Stimulated activated CD4-positive, alpha-beta T cell treated with anti-CD3 and anti-CD28 coated beads, Interleukin-1b, Interleukin-23, amount 100 ng/mL, for 24 hours (primary cell): Measurements from ENCODE around the gene OLIG3.

Experiments used
- DNase-seq, 4 experiments: peaks; one replicate each; pipeline ENCODE4 v3.0.0-alpha.2; 2020; ENCODE audit warnings: low read depth in 4 of 4, low spot score in 1 of 4

Gene OLIG3

DNA sequence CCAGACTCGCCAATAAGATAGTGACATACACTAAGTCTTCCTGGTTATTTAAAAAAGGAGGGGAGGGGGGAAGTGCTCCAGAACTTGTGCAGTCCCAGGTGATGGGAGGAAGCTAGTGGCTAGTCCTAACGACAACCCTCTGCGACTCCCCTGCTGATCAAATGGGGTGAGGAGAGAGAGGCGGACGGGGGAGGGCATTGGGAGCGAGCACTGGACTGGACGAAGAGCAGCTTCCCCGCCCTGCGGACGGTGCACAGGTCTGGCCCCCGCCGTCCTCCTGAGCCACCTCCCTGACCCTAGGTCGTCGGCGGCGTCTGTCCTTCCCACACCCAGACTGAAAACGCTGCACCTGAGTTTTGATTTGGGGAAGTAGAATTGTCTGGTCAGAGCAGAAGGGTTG, 2.2 kb upstream of the OLIG3 start:
- no peak for DNase-seq

DNA sequence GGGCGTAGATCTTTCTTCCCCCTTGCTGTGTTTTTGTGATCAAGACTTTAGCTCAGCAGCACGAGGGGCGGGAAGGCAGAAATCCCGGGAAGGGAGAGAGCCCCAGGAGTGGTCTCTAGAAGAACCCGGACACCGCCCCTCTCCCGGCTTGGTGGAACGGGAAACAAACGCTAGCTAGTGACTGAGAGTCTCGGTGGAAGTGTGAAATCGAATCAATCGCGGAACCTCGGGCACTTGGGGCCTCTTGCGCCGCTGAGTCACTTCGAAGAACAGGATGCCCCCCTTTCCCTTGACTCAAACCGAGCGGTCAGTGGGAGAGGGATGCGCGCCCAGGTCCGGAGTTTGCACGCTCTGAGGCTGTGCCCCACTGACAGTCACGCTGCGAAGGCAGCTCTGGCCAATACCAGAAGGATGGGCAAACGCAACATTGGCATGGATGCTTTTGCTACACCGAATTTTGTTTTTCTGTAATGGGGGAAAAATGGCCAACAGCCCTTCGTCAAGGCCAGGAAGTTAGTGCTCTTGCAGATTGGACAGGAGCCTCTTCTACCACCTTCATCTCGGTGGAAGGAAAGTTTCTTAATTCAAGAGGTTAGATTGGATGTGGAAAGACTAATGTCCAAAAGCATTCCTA, 1.6 kb upstream of the OLIG3 start:
- no peak for DNase-seq

DNA sequence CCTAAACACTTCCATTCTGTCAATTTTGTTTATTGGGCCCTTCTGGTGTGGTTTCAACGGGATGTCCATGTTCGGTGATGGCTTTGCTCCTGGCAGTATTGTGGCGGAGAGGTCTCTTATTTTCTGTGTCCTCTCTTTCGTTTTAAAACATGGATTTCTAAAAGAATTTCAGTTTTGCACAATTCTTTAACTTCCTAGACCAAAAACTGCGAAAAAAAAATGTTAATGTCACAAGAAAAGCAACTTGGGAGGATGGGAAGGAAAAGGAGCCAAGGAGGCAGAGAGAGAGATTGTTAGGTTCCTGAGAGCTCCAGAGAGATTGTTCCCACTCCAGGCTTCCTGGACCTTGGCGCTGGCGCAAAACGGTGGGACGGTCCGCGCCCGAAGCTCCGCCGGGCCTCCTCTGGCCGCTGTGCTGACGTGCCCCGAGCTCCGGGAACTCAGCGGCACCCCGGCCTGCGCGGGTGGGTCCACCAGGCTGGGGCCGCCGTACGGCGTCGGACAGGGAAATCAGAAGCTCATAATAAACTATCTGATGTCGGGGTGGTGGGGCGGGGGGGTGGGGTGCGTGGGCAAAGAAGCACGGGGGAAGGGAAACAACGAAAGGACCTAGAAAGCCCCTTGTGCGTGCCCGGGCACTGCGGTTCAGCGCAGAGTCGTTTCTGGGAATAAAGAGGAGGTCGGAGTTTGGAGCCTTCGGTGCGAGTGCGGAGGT, 951 bp upstream of the OLIG3 start:
- no peak for DNase-seq

DNA sequence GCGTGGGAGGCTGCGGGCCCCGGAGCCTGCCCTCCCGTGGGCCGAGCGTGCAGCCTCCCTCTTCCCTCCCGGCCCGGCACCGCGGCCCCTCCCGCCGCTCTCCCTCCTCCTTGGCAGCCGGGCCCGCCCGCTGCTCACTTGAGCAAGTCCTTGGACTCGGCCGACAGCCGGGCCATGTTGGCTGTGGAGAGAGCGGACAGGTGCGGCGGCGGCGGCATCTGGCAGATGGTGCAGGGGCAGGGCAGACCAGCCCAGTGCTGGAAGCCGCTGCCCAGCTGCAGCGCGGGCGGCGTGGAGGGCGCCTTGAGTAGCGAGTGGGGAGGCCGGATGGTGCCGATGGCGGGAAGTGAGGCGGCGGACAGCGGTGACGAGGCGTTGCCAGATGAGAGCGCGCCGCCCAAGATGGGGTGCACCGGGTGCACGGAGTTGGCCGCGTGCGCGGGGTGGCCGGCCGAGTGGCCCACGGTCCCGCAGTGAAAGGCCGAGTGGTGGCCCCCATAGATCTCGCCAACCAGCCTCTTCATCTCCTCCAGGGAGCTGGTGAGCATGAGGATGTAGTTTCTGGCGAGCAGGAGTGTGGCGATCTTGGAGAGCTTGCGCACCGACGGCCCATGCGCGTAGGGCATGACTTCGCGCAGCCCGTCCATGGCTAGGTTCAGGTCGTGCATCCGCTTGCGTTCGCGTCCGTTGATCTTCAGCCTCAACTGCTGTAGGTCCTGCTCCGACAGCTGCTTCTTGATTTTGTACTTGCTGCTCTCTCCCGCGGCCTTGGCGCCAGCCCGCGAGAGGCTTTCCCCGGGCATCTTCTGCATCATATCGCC, 766 bp downstream of the OLIG3 start:
- DNase-seq: no peak

DNA sequence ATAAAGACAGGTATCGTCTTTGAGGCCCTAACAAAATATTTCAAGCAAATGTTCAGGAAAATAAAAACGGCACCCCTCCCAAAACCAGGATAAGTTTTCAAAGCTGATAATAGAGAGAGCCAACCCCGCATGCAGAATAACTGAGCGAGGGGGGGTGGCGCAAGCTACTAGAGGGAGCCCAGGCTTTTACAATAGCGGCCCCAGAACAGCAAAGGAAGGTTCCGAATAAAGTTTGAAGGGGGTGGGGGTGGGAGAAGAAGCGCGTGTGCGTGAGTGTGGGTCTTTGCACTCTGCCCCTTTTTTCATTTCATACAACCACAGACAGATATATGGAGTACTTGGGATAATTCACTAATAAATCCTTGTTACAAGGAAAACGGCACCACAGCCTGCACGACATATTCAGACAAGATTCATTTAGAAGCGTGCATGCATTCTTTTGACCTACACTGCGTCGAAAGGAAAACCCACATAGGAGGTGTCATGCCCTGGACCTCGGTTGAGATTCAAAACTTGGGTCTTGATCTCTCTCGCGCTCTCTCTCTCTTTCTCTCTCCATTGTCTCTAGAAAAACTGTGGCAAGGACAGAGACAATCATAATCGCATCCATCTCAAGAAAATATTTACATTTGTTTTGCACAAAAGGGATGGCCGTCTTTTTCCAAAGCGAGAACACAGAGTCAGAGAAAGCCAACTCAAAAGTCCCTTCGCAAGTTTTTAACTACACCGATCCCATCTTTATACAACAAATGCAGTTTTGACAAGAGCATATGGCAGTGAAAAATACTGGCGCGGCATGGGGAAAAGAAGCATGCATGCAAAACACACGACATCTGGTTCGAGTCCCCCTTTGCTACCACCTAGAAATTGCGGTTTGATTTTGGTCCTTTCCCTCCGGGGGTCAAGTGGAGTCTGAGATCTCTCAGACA, 1.6 kb downstream of the OLIG3 start:
- DNase-seq: no peak

GRCh38 chr6:137491478-137491877, 2.7 kb downstream of the OLIG3 start:
- DNase-seq: no peak

DNA sequence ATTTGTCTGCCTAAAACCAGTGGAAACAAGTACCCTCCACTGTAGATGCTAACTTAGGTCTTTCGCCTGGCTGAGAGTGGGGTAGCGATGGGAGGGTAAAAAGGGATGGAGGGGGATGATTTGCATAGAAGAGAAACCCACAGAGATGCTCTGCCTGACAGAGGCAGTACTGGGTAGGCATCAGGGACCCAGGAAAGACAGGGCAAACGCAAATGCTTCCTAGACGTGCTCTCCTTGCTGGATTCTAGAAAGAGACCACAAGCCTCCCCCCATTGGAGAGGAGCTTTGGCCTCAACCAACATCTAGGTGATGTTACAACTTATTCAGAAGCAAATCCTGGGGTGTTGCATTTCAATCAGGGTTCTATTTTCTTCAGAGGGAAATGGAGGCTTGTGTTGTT, 3.2 kb downstream of the OLIG3 start:
- no peak for DNase-seq

- no peak for DNase-seq
Measured at GRCh38 chr6:137490006-137490905, 3.9 kb downstream of the OLIG3 start.

GRCh38 chr6:137489046-137490005, 4.9 kb downstream of the OLIG3 start:
- DNase-seq: no peak

- DNase-seq: no peak
Measured at GRCh38 chr6:137488150-137489045, 5.8 kb downstream of the OLIG3 start.

DNA sequence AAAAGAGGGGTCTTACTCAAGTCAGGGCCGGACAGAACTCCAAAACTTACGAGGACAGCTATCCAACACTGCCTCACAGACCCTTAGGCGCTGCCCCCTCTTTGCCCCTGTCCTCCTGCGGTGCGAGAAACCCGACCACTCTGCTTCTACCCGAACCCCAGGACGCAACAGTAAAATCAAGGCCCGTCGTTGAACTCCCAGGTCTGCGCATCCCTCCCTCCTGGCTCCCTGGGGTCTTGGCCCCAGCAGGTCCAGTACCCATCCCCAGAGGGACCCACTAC, 6.4 kb downstream of the OLIG3 start:
- DNase-seq: no peak

GRCh38 chr6:137487181-137487868, 6.9 kb downstream of the OLIG3 start:
- DNase-seq: no peak

GRCh38 chr6:137486416-137486815, 7.8 kb downstream of the OLIG3 start:
- DNase-seq: no peak

GRCh38 chr6:137480431-137480830, 13.8 kb downstream of the OLIG3 start:
- DNase-seq: no peak

GRCh38 chr6:137475103-137475502, 19.1 kb downstream of the OLIG3 start:
- no peak for DNase-seq

DNA sequence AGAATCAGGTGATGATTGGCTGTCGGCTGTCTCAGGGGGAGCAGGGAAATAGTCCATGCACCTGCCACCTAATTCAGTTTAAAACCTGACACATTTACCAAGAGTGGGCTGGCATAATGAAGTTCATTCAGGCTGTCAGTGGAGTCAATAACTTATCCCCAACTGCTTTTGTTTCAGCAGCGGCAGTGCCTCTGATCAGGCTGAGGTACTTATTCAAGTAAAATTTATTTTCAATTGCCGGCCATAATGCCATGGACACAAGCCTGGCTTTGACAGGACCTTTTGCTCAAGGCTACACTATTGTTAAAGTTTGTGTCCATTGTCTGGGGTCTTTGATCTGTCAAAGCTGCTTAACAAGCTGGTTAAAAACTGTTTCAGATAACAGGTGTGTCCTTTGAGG, 20.6 kb downstream of the OLIG3 start:
- no peak for DNase-seq

DNA sequence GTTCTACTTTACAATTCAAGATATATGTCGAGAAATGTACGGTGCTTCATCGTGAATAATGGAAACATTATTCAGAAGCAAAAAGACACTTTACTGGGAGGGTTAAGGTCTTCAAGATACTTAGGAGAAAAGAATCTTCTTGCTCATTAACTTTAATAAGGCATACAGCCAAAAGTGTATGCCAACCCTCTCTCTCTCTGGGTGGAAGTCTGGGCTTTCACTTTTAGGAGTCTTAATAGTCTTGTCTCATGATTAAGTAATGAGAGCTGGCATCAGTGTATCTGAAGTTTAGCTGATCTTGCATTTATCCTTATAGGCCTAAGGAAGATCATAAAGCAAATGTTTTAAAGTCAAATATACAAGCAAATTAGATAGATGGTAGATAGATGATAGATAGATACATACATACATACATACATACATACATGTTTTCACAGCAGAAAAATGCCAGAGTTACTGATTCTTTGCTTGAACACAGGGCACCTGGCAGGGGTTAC, 21.5 kb downstream of the OLIG3 start:
- DNase-seq: no peak
